ENCODE data around the gene GNG4.
"Not testable (repeated sequence)": the region's sequence is repeated elsewhere in the genome, so short reads cannot be mapped to it uniquely, and the experiment has no call there.

The GNG4 gene

DNA sequence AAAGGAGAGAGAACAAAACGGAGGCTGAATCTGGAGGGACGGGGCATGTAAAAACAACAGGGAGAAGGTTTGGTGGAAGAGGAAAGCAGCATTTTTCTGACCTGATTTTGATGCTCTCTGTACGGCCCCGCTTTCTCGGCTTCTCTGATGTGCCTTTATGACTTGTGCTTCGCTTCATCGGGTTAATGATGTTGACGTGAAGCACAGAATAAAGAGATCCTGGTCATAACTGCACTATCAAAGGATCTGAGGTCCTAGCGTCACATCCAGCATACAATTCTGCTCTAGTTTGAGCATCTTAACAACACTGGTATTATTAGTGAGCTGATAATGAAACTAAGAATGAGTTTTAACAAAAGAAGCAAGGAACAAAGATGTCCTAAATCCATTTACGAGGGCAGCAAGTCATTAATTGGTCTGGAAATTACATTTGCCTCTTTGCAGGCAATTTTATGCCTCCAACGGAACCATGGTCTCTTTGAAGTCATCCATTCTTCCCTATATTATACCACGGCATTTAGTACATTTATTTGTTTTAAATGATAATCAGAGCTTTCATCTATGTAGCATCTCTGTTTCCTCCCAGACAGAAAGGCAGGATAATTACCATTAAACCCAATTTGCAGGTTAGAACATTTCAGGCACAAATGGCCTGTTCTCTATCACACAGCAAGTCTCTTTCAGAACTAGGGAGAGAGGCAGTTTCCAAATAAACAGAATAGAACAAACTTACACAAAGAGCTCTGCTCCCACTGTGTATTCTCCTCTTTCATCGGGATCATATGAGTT, 100.0 kb downstream of the GNG4 start:
- DNase-seq (ENCODE audit: low read depth, low spot score): no peak
- TF ChIP-seq CTCF (IDR thresholded peaks at IDR 0.05; ENCODE audit: insufficient read depth, low read length, missing control alignments): no peak
- ChIA-PET POLR2A (no interaction called here), CTCF (no interaction called here)
- no peak overlapping the region for H3K4me3 ChIP-seq (ENCODE audit: low read depth, low read length)

DNA sequence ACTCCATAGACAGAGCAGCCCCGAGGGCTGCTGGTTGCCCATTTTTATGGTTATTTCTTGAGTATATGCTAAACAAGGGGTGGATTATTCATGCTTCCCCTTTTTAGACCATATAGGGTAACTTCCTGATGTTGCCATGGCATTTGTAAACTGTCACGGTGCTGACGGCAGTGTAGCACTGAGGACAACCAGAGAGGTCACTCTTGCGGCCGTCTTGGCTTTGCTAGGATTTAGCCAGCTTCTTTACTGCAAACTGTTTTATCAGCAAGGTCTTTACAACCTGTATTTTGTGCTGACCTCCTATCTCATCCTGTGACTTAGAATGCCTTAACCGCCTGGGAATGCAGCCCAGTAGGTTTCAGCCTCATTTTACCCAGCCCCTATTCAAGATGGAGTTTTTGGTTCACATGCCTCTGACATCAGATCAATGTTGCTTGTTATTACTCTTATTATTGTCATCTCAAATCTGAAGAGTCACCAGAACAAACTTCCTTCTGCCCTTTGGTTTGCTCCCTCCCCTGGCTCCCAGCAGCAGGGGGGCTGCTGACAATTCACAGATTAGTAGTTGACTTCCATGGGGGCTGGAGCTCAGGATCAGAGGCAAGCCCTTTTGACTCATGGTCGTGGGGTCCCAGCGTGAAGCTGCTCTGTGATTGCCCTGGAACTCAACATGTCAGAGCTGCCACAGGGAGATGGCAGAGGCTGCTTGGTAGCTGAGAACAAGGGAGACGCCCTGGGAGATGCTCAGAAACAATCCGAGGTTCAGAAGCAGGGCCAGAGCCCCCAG, 103.0 kb downstream of the GNG4 start:
- CTCF ChIA-PET: interaction anchor here (1.1 to 1.4 kb wide), 2 partner anchors 12 to 33 kb away, joined by 3 read pairs; no protein-coding TSS in a partner anchor
- H3K4me3 ChIP-seq (ENCODE audit: low read depth, low read length); POLR2A ChIA-PET; DNase-seq (ENCODE audit: low read depth, low spot score): not testable (repeated sequence)

DNA sequence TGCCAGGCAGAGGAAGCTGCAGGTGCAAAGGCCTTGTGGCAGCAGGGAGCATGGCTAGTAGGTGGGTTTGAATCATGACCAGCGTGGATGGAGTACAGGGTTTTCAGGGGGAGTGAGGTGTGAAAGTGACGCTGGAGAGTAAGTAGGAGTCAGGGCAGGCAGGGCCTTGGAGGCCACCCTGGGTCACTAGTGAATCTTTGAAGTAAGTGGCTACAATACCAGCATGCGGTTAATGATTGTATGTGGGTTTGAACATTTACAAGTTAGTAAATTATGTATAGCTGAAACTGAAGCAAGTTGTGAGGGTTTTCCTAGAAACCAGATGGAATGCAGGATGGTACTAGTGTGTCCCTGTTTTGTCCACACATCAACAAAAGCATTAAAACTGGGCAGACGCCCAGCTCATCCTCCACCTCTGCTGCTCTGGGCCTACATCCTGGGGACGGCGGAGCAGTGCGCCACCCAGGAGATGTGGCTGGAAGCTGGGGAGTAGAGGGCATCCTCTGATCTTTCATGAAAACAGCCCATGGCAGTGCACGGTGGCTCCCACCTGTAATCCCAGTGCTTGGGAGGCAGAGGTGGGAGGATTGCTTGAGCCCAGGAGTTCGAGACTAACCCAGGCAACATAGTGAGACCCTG, 104.2 kb downstream of the GNG4 start:
- ChIA-PET POLR2A (no interaction called here), CTCF (interaction anchor here (0.5 to 1.4 kb wide), 3 partner anchors 14 to 34 kb away, joined by 3 read pairs; no protein-coding TSS in a partner anchor)
- TF ChIP-seq CTCF (IDR thresholded peaks at IDR 0.05; ENCODE audit: insufficient read depth, low read length, missing control alignments): no peak
- H3K4me3 ChIP-seq (ENCODE audit: low read depth, low read length): no peak overlapping the region
- DNase-seq (ENCODE audit: low read depth, low spot score): no peak

DNA sequence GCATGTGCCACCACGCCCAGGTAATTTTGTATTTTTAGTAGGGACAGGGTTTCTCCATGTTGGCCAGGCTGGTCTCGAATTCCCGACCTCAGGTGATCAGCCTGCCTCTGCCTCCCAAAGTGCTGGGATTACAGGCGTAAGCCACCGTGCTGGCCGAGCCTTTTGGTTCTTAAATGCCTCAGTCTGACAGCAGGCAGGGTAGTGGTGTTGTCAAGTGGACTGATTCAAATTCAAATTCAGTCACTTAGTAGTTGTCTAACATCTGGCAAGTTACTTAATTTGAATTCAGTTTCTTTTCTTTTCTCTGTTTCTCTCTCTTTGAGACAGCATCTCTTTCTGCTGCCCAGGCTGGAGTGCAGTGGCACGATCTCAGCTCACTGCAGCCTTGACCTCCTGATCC, 106.7 kb downstream of the GNG4 start:
- POLR2A ChIA-PET; DNase-seq (ENCODE audit: low read depth, low spot score); H3K4me3 ChIP-seq (ENCODE audit: low read depth, low read length): not testable (repeated sequence)
- CTCF ChIA-PET: interaction anchor here (0.6 to 1.4 kb wide), 2 partner anchors 29 to 38 kb away, joined by 3 read pairs; no protein-coding TSS in a partner anchor

- TF ChIP-seq CTCF (IDR thresholded peaks at IDR 0.05; ENCODE audit: insufficient read depth, low read length, missing control alignments): no peak
- no peak overlapping the region for H3K4me3 ChIP-seq (ENCODE audit: low read depth, low read length)
- DNase-seq (ENCODE audit: low read depth, low spot score): no peak
- ChIA-PET CTCF (interaction anchor here (1.7 to 4.7 kb wide), 2 partner anchors 20 to 29 kb away, joined by 7 to 20 read pairs; partner anchors contain the start of gene B3GALNT2), POLR2A (interaction anchor here (1.3 kb wide), 1 partner anchor 56 kb away, joined by 3 read pairs; no protein-coding TSS in a partner anchor)
Measured at GRCh38 chr1:235533476-235534168, 116.0 kb downstream of the GNG4 start.

DNA sequence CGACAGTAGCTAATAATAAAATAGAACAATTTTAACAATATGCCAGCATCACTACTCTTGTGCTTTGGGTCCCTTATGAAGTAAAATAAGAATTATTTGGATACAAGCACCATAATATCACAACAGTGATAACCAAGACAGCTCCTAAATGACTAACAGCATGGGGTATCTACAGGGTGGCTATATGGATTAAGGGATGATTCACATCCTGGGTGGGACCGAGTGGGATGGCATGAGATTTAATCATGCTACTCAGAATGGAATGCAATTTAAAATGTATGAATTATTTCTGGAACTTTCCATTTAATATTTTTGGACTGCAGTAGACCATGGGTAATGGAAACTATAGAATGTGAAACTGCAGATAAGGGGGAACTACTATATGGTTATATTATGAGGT, 117.2 kb downstream of the GNG4 start:
- no peak for TF ChIP-seq CTCF (IDR thresholded peaks at IDR 0.05; ENCODE audit: insufficient read depth, low read length, missing control alignments)
- DNase-seq (ENCODE audit: low read depth, low spot score): peak; percentile 40
- ChIA-PET POLR2A (interaction anchor here (0.6 to 1.3 kb wide), 2 partner anchors 57 to 63 kb away, joined by 3 read pairs; no protein-coding TSS in a partner anchor), CTCF (interaction anchor here (1.7 to 4.7 kb wide), 3 partner anchors 18 to 28 kb away, joined by 7 to 20 read pairs (median 12); partner anchors contain the start of gene B3GALNT2)
- H3K4me3 ChIP-seq (ENCODE audit: low read depth, low read length): no peak overlapping the region
